Measurements from ENCODE around the gene LIPC.

- TF ChIP-seq, protein P1, sequence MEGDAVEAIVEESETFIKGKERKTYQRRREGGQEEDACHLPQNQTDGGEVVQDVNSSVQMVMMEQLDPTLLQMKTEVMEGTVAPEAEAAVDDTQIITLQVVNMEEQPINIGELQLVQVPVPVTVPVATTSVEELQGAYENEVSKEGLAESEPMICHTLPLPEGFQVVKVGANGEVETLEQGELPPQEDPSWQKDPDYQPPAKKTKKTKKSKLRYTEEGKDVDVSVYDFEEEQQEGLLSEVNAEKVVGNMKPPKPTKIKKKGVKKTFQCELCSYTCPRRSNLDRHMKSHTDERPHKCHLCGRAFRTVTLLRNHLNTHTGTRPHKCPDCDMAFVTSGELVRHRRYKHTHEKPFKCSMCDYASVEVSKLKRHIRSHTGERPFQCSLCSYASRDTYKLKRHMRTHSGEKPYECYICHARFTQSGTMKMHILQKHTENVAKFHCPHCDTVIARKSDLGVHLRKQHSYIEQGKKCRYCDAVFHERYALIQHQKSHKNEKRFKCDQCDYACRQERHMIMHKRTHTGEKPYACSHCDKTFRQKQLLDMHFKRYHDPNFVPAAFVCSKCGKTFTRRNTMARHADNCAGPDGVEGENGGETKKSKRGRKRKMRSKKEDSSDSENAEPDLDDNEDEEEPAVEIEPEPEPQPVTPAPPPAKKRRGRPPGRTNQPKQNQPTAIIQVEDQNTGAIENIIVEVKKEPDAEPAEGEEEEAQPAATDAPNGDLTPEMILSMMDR (conservative IDR thresholded peaks at IDR 0.05 in 1 of 2, IDR thresholded peaks at IDR 0.05 in 1 of 2; ENCODE audit: low read depth in 1 of 2, low read length in 2 of 2): no peak
- no peak for TF ChIP-seq EZH2 (IDR thresholded peaks at IDR 0.05; ENCODE audit: low read length, missing control alignments)
Measured at GRCh38 chr15:58390655-58391054, 41.1 kb upstream of the LIPC start.
